ENCODE data around the gene PPARD. TPM values are rescaled to one million over a fixed set of nuclear protein-coding genes. Genes with fewer than 3 reads are reported as not detected.

PPARD gene
- total and polyA plus RNA-seq, 2 of the 13 experiments (the other 11 are each of a cell fraction or from before 2014, with no cell fraction given): 6.1 to 13.3 TPM

DNA sequence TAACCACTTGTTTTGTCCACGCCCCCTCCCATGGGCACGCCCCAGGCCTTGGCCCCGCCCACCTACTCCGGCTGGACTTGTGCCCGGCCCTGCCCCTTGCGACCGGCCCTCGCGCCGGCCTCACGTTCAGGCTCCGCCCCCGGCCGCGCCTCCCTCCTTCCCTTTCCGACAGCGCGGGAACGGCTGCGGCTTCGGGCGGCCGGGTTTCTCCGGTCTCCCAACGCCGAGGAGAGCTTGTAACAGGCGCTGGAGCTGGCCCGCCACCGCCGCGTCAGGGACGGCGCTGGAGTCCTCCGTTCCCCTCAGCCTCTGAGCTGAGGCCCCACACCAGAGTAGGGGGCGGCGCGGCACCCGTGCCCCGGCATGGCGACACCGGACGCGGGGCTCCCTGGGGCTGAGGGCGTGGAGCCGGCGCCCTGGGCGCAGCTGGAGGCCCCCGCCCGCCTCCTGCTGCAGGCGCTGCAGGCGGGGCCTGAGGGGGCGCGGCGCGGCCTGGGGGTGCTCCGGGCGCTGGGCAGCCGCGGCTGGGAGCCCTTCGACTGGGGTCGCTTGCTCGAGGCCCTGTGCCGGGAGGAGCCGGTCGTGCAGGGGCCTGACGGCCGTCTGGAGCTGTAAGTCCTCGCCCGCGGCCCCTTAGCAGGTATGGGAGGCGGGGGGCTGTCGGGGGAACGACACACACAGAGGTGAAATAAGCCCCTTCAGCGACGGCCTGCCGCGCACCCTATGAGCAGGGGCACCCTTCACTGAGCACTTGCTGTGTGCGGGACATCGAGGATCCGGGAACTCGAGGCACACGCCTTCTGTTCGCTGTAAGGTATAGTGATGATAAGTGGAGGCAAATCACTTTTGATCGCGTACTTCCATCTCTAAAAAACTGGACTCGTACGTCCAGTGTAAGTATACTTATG, 110.1 kb downstream of the PPARD start, which contains the start of gene FANCE (continued):
- TF ChIP-seq, protein P1, sequence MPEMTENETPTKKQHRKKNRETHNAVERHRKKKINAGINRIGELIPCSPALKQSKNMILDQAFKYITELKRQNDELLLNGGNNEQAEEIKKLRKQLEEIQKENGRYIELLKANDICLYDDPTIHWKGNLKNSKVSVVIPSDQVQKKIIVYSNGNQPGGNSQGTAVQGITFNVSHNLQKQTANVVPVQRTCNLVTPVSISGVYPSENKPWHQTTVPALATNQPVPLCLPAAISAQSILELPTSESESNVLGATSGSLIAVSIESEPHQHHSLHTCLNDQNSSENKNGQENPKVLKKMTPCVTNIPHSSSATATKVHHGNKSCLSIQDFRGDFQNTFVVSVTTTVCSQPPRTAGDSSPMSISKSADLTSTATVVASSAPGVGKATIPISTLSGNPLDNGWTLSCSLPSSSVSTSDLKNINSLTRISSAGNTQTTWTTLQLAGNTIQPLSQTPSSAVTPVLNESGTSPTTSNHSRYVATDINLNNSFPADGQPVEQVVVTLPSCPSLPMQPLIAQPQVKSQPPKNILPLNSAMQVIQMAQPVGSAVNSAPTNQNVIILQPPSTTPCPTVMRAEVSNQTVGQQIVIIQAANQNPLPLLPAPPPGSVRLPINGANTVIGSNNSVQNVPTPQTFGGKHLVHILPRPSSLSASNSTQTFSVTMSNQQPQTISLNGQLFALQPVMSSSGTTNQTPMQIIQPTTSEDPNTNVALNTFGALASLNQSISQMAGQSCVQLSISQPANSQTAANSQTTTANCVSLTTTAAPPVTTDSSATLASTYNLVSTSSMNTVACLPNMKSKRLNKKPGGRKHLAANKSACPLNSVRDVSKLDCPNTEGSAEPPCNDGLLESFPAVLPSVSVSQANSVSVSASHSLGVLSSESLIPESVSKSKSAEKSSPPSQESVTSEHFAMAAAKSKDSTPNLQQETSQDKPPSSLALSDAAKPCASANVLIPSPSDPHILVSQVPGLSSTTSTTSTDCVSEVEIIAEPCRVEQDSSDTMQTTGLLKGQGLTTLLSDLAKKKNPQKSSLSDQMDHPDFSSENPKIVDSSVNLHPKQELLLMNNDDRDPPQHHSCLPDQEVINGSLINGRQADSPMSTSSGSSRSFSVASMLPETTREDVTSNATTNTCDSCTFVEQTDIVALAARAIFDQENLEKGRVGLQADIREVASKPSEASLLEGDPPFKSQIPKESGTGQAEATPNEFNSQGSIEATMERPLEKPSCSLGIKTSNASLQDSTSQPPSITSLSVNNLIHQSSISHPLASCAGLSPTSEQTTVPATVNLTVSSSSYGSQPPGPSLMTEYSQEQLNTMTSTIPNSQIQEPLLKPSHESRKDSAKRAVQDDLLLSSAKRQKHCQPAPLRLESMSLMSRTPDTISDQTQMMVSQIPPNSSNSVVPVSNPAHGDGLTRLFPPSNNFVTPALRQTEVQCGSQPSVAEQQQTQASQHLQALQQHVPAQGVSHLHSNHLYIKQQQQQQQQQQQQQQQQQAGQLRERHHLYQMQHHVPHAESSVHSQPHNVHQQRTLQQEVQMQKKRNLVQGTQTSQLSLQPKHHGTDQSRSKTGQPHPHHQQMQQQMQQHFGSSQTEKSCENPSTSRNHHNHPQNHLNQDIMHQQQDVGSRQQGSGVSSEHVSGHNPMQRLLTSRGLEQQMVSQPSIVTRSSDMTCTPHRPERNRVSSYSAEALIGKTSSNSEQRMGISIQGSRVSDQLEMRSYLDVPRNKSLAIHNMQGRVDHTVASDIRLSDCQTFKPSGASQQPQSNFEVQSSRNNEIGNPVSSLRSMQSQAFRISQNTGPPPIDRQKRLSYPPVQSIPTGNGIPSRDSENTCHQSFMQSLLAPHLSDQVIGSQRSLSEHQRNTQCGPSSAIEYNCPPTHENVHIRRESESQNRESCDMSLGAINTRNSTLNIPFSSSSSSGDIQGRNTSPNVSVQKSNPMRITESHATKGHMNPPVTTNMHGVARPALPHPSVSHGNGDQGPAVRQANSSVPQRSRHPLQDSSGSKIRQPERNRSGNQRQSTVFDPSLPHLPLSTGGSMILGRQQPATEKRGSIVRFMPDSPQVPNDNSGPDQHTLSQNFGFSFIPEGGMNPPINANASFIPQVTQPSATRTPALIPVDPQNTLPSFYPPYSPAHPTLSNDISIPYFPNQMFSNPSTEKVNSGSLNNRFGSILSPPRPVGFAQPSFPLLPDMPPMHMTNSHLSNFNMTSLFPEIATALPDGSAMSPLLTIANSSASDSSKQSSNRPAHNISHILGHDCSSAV (CRISPR knock-in tag; IDR thresholded peaks at IDR 0.05; ENCODE audit: borderline replicate concordance): no peak
- TF ChIP-seq RFX3 (CRISPR knock-in tag; IDR thresholded peaks at IDR 0.05) (no peak), REXO4 (CRISPR knock-in tag; IDR thresholded peaks at IDR 0.05; ENCODE audit: borderline replicate concordance) (no peak), SCMH1 (CRISPR knock-in tag; IDR thresholded peaks at IDR 0.05; ENCODE audit: borderline replicate concordance) (no peak), MTA3 (CRISPR knock-in tag; IDR thresholded peaks at IDR 0.05) (no peak), KLF12 (CRISPR knock-in tag; IDR thresholded peaks at IDR 0.05; ENCODE audit: borderline replicate concordance) (peak; percentile 58; the same call in 1 of the 2 replicates), FOXP1 (IDR thresholded peaks at IDR 0.05) (no peak), FOXP1 (CRISPR knock-in tag; IDR thresholded peaks at IDR 0.05) (peak; percentile 40), ZNF7 (CRISPR knock-in tag; IDR thresholded peaks at IDR 0.05) (no peak), ZNF703 (CRISPR knock-in tag; IDR thresholded peaks at IDR 0.05; ENCODE audit: borderline replicate concordance) (no peak), NCOA5 (CRISPR knock-in tag; IDR thresholded peaks at IDR 0.05) (no peak), PITX1 (CRISPR knock-in tag; IDR thresholded peaks at IDR 0.05) (no peak), ZZZ3 (CRISPR knock-in tag; IDR thresholded peaks at IDR 0.05; ENCODE audit: borderline replicate concordance) (no peak), HES4 (CRISPR knock-in tag; IDR thresholded peaks at IDR 0.05; ENCODE audit: borderline replicate concordance) (peak; percentile 69; the same call in 1 of the 2 replicates), RBFOX2 (IDR thresholded peaks at IDR 0.05; ENCODE audit: low read depth, low read length) (peak; percentile 82), ZNF296 (CRISPR knock-in tag; conservative IDR thresholded peaks at IDR 0.05) (no peak), MIXL1 (CRISPR knock-in tag; IDR thresholded peaks at IDR 0.05) (0 out of 2 replicates have a peak, but pooled peaks have one; percentile 26), SMAD3 (CRISPR knock-in tag; IDR thresholded peaks at IDR 0.05) (no peak)
- TF ChIP-seq, protein P2, sequence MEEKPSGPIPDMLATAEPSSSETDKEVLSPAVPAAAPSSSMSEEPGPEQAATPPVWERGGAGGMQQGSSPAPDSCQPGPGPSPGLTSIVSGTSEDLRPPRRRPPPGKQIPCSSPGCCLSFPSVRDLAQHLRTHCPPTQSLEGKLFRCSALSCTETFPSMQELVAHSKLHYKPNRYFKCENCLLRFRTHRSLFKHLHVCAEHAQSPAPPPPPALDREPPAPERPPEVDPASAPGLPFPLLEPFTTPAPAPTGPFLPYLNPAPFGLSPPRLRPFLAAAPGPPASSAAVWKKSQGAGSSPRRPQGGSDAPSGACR (CRISPR knock-in tag; IDR thresholded peaks at IDR 0.05): no peak
- TF ChIP-seq, protein P3, sequence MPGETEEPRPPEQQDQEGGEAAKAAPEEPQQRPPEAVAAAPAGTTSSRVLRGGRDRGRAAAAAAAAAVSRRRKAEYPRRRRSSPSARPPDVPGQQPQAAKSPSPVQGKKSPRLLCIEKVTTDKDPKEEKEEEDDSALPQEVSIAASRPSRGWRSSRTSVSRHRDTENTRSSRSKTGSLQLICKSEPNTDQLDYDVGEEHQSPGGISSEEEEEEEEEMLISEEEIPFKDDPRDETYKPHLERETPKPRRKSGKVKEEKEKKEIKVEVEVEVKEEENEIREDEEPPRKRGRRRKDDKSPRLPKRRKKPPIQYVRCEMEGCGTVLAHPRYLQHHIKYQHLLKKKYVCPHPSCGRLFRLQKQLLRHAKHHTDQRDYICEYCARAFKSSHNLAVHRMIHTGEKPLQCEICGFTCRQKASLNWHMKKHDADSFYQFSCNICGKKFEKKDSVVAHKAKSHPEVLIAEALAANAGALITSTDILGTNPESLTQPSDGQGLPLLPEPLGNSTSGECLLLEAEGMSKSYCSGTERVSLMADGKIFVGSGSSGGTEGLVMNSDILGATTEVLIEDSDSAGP (CRISPR knock-in tag; IDR thresholded peaks at IDR 0.05; ENCODE audit: borderline replicate concordance): peak; percentile 78; the same call in 1 of the 2 replicates

Data from HepG2 (cell line).